GM19193 (cell line): ENCODE results near the gene PCDHA2.

Source experiments
- POLR2A ChIP-seq: IDR thresholded peaks from 4 replicates; pipeline ENCODE4 v1.6.1; 2011; ENCODE audit not compliant: insufficient read depth, insufficient read length; ENCODE audit errors: extremely low read depth

PCDHA2 gene

DNA sequence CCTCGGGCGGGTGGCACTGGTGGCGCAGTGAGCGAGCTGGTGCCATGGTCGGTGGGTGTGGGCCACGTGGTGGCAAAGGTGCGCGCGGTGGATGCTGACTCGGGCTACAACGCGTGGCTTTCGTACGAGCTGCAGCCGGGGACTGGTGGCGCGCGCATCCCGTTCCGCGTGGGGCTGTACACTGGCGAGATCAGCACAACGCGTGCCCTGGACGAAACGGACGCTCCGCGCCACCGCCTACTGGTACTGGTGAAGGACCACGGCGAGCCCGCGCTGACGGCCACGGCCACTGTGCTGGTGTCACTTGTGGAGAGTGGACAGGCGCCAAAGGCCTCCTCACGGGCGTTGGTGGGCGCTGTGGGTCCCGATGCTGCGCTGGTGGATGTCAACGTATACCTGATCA, 14.2 kb downstream of the PCDHA2 start:
- TF ChIP-seq POLR2A: no peak

DNA sequence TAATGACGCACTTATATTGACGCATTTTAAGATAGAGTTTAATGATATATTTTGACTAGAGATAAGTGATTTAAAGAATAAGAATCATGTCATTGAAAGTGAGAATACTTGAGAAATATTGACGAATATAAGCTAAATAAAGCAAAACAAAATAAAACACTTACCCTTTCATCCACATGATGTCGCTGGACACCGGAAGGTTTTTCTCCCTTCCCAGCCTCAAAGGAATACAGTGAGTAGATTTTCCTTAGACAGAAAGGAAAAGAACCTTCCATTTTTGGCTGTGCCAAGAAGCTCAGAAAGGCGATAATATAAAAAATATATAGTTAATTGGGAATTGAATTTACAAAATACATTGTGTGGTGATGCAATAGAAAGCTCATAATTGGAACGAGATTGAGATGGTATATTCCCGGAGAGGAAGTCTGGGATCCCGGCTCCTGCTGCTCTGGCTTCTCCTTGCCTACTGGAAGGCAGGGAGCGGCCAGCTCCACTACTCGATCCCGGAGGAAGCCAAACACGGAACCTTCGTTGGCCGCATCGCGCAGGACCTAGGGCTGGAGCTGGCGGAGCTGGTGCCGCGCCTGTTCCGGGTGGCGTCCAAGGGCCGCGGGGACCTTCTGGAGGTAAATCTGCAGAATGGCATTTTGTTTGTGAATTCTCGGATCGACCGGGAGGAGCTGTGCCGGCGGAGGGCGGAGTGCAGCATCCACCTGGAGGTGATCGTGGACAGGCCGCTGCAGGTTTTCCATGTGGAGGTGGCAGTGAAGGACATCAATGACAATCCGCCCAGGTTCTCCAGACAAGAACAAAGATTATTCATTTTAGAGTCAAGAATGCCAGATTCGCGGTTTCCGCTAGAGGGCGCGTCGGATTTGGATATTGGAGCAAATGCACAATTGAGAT, 27.0 kb downstream of the PCDHA2 start, which contains the start of gene PCDHA5:
PCDHA5 (plus strand) TSS at position 239 of the 906 bp plus-strand sequence.
- TF ChIP-seq POLR2A: no peak

DNA sequence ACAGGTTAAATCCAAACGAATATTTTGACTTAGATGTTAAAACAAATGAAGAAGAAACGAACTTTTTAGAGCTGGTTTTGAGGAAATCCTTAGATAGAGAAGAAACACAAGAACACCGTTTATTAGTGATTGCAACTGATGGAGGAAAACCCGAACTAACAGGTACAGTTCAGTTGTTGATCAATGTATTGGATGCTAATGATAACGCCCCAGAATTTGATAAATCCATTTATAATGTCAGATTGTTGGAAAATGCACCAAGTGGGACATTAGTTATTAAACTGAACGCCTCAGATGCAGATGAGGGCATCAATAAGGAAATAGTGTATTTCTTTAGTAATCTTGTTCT, 27.6 kb downstream of the PCDHA2 start:
- TF ChIP-seq POLR2A: no peak

DNA sequence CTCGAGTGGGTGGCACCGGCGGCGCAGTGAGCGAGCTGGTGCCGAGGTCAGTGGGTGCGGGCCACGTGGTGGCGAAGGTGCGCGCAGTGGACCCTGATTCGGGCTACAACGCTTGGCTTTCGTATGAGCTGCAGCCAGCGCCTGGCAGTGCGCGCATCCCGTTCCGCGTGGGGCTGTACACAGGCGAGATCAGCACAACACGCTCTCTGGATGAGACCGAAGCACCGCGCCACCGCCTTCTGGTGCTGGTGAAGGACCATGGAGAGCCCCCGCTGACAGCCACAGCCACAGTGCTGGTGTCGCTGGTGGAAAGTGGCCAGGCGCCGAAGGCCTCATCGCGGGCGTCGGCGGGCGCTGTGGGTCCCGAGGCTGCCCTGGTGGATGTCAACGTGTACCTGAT, 28.8 kb downstream of the PCDHA2 start:
- TF ChIP-seq POLR2A: no peak

DNA sequence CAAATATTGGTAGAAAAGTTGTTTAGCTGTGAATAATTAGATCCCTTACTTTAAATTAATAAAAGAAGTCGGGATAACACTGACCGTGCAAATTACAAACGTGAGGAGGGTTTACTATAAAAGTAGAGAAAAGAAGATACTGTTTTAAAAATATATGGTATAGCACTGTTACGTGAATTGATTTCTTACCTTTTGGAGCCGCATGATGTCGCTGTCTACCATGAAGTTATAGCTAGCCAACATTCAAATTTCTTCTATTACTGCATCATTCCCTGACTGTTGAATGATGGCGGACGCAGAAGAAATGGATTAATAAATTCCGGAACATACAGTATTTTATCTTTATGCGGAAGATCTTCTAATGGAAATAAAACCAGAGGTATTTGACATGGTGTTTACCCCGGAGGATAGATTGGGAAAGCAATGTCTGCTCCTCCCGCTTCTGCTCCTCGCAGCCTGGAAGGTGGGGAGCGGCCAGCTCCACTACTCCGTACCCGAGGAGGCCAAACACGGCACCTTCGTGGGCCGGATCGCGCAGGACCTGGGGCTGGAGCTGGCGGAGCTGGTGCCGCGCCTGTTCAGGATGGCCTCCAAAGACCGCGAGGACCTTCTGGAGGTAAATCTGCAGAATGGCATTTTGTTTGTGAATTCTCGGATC, 33.2 kb downstream of the PCDHA2 start, which contains the start of gene PCDHA6:
PCDHA6 (plus strand) TSS at position 257 of the 658 bp plus-strand sequence; CDS start at position 389, 132 bp downstream.
- no peak for TF ChIP-seq POLR2A

DNA sequence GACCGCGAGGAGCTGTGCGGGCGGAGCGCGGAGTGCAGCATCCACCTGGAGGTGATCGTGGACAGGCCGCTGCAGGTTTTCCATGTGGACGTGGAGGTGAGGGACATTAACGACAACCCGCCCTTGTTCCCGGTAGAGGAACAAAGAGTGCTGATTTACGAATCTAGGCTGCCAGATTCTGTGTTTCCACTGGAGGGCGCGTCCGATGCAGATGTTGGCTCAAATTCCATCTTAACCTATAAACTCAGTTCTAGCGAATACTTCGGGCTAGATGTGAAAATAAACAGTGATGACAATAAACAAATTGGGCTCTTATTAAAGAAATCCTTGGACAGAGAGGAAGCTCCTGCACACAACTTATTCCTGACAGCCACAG, 33.7 kb downstream of the PCDHA2 start:
- TF ChIP-seq POLR2A: no peak

DNA sequence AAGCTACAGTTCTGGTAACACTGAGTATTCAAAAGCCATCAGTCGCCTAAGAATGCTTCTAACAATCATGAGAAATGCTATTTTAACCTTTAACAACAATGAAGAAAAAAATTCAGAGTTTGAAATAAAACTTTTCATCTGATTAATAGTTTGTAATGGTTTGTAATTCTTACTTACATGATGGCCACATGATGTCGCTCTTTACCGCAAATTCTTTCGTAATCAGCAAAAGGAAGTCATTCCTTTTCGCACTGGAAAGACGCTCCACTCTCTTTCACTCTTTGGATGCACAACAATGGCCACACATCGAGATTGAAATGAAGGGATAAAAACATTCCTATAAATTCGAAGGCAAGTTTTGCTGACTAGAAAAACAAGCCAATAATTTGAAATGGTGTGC, 39.3 kb downstream of the PCDHA2 start, which contains the start of gene PCDHA7:
PCDHA7 (plus strand) TSS at position 277 of the 400 bp plus-strand sequence; CDS start at position 392, 115 bp downstream.
- no peak for TF ChIP-seq POLR2A

DNA sequence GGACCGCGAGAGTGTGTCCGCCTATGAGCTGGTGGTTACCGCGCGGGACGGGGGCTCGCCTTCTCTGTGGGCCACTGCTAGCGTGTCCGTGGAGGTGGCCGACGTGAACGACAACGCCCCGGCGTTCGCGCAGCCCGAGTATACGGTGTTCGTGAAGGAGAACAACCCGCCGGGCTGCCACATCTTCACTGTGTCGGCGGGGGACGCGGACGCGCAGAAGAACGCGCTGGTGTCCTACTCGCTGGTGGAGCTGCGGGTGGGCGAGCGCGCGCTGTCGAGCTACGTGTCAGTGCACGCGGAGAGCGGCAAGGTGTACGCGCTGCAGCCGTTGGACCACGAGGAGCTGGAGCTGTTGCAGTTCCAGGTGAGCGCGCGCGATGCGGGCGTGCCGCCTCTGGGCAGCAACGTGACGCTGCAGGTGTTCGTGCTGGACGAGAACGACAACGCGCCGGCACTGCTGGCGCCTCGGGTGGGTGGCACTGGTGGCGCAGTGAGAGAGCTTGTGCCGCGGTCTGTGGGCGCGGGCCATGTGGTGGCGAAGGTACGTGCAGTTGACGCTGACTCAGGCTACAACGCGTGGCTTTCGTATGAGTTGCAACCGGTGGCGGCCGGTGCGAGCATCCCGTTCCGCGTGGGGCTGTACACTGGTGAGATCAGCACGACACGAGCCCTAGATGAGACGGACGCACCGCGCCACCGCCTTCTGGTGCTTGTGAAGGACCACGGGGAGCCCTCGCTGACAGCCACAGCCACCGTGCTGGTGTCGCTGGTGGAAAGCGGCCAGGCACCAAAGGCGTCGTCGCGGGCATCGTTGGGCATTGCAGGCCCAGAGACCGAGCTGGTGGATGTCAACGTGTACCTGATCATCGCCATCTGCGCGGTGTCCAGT, 41.2 kb downstream of the PCDHA2 start:
- no peak for TF ChIP-seq POLR2A

DNA sequence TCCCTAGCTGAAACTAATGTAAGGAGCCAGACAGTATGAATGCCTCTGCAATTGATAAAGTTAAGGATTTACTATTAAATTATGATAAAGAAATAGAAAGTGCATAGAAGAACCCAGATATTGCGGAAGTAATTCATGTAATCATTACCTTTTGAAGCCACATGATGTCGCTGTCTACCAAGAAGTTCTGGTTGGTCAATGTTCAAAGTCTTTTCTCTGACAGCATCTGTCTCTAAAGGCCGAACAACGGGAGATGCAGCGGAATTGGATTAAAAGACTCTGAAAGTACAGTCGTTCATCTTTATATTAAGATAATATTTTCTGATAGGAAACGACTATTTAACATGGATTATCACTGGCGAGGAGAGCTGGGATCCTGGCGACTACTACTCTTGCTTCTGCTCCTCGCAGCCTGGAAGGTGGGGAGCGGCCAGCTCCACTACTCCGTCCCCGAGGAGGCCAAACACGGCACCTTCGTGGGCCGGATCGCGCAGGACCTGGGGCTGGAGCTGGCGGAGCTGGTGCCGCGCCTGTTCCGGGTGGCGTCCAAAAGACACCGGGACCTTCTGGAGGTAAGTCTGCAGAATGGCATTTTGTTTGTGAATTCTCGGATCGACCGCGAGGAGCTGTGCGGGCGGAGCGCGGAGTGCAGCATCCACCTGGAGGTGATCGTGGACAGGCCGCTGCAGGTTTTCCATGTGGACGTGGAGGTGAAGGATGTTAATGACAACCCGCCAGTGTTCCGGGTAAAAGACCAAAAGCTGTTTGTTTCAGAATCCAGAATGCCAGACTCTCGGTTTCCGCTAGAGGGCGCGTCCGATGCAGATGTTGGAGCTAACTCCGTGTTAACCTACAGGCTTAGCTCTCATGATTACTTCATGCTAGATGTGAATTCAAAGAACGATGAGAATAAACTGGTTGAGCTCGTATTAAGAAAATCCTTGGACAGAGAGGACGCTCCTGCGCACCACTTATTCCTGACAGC, 46.6 kb downstream of the PCDHA2 start, which contains the start of gene PCDHA8:
PCDHA8 (plus strand) TSS at position 210 of the 985 bp plus-strand sequence; CDS start at position 345, 135 bp downstream.
- no peak for TF ChIP-seq POLR2A

DNA sequence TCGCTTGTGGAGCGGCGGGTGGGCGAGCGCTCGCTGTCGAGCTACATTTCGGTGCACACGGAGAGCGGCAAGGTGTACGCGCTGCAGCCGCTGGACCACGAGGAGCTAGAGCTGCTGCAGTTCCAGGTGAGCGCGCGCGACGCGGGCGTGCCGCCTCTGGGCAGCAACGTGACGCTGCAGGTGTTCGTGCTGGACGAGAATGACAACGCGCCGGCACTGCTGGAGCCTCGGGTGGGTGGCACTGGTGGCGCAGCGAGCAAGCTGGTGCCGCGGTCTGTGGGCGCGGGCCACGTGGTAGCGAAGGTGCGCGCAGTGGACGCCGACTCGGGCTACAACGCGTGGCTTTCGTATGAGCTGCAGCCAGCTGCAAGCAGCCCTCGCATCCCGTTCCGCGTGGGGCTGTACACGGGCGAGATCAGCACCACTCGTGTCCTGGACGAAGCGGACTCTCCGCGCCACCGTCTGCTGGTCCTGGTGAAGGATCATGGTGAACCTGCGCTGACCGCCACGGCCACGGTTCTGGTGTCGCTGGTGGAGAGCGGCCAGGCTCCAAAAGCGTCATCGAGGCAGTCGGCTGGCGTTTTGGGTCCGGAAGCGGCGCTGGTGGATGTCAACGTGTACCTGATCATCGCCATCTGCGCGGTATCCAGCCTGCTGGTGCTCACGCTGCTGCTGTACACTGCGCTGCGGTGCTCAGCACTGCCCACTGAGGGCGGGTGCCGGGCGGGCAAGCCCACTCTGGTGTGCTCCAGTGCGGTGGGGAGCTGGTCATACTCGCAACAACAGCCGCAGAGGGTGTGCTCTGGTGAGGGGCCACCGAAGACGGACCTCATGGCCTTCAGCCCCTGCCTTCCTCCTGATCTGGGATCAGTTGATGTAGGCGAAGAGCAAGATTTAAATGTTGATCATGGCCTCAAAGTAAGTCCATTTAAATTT, 48.4 kb downstream of the PCDHA2 start:
- TF ChIP-seq POLR2A: no peak
